ENCODE results near the gene SNPH. TPM values are rescaled to one million over a fixed set of nuclear protein-coding genes. Genes with fewer than 3 reads are reported as not detected.

Gene SNPH
- total and polyA plus RNA-seq, 2 of the 8 experiments (the other 6 are each of a cell fraction or from before 2014, with no cell fraction given) = 0.98 to 4.9 TPM

DNA sequence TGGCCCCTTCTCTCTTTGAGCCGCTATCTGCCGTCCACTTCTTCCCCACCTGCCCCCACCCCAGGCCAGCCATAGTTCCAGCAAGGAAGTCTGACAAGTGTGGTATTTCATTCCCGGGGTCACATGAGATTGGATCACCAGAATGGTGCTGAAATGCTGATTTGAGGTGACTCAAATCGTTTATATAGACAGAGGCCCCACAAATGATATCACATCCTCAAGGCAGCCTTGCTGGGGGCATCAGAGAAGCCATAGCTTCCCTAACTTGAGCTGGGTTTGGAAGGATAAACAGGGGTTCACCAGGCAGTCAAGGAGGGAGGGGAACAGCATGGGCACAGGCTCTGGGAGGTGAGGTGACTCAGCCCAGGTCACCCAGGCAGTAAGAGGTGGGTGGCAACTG lies 53.0 kb downstream of the SNPH start:
- Histone ChIP-seq H2BK12ac (ENCODE audit: low read depth, low read length) (no peak overlapping the region), H3K18ac (ENCODE audit: extremely low read depth, low read length) (no peak overlapping the region)
- POLR2A ChIA-PET (ENCODE audit: partially characterized antibody) = interaction anchor here (1.3 to 1.7 kb wide), 2 partner anchors 9 kb away, joined by 3 to 5 read pairs; partner anchors contain the start of gene SDCBP2

More for the DNA sequence above, 53.0 kb downstream of the SNPH start:
- no peak overlapping the region for H2BK20ac ChIP-seq (ENCODE audit: low read length)
- no peaks in the 10 kb centered on the region for H3K36me3 ChIP-seq (ENCODE audit: control insufficient read depth in 2 of 4, insufficient read depth in 4 of 4, low read length in 3 of 4)
- no peak overlapping the region for H3K14ac ChIP-seq (ENCODE audit: insufficient read length)
- CTCF ChIA-PET (ENCODE audit: partially characterized antibody) = interaction anchor here (0.9 to 1.3 kb wide), 2 partner anchors 10 to 16 kb away, joined by 3 to 4 read pairs; partner anchors contain the start of gene SDCBP2
- H3K9me3 ChIP-seq (ENCODE audit: insufficient read depth in 2 of 2, low read depth in 1 of 2, low read length in 1 of 2) = no peaks in the 10 kb centered on the region
- no peak overlapping the region for H2AK5ac ChIP-seq (ENCODE audit: low read depth, low read length)
- no peaks in the 10 kb centered on the region for H3K4me1 ChIP-seq (replicated peaks in 1 of 4; ENCODE audit: control insufficient read depth in 3 of 4, insufficient read depth in 4 of 4, low read length in 3 of 4)
- H2AFZ ChIP-seq (ENCODE audit: low read length) = no peak overlapping the region
- no peak overlapping the region for H4K5ac ChIP-seq (ENCODE audit: insufficient read length, low read depth, low read length)
- H3K56ac ChIP-seq (replicated peaks; ENCODE audit: insufficient read length, low read depth, low read length) = no peak overlapping the region
- H3K27me3 ChIP-seq (replicated peaks in 1 of 4; ENCODE audit: control insufficient read depth in 3 of 4, extremely low read depth in 1 of 4, insufficient read depth in 3 of 4, low read length in 3 of 4) = no peaks in the 10 kb centered on the region; a peak in 2 of 7 replicates
- H4K20me1 ChIP-seq (replicated peaks in 1 of 2; ENCODE audit: control insufficient read depth in 1 of 2, insufficient read depth in 2 of 2, low read length in 2 of 2) = peaks cover 0 to 1% of the 10 kb centered on the region in 2 experiments
- H2BK5ac ChIP-seq (ENCODE audit: low read depth, low read length) = no peak overlapping the region
- H3K79me1 ChIP-seq (ENCODE audit: low read depth, low read length) = no peaks in the 10 kb centered on the region
- no peak overlapping the region for H3K4ac ChIP-seq (replicated peaks; ENCODE audit: insufficient read length, low read depth, low read length)
- H3K9ac ChIP-seq (replicated peaks in 1 of 4; ENCODE audit: extremely low read depth in 1 of 4, low read depth in 3 of 4, low read length in 3 of 4) = no peak overlapping the region
- no peak overlapping the region for H4K8ac ChIP-seq (ENCODE audit: extremely low read depth, insufficient read depth, low read length)
- no peak overlapping the region for H4K91ac ChIP-seq (replicated peaks; ENCODE audit: insufficient read length, low read length)
- H3K27ac ChIP-seq (ENCODE audit: low read depth, low read length) = no peak overlapping the region
- H3K4me3 ChIP-seq (ENCODE audit: extremely low read depth in 1 of 4, insufficient read depth in 2 of 4, low read depth in 3 of 4, low read length in 4 of 4) = no peak overlapping the region
- no peak overlapping the region for H2BK120ac ChIP-seq (replicated peaks; ENCODE audit: low read depth, low read length)
- no peaks in the 10 kb centered on the region for H3K79me2 ChIP-seq (ENCODE audit: control insufficient read depth in 1 of 2, insufficient read depth in 2 of 2, low read length in 2 of 2)
- H2BK15ac ChIP-seq (ENCODE audit: low read length) = no peak overlapping the region
- DNase-seq (ENCODE audit: low read depth in 1 of 2, low spot score in 2 of 2) (no peak), FAIRE-seq (no peak)
- TF ChIP-seq RNF2 (IDR thresholded peaks at IDR 0.05; ENCODE audit: borderline replicate concordance, low read depth, low read length, missing control alignments, poor library complexity, severe bottlenecking) (no peak), BCL11A (IDR thresholded peaks at IDR 0.05; ENCODE audit: low read depth in 2 of 2, low read length in 2 of 2) (no peak), NANOG (IDR thresholded peaks at IDR 0.05; ENCODE audit: insufficient read depth, low read depth, low read length, poor library complexity, severe bottlenecking) (no peak), SIX5 (IDR thresholded peaks at IDR 0.05; ENCODE audit: low read depth, low read length) (no peak), CHD2 (IDR thresholded peaks at IDR 0.05; ENCODE audit: low read length) (no peak), ATF3 (IDR thresholded peaks at IDR 0.05; ENCODE audit: insufficient read depth, low read depth, low read length) (no peak), RBBP5 (IDR thresholded peaks at IDR 0.05; ENCODE audit: borderline replicate concordance, low read depth, low read length) (no peak), RXRA (IDR thresholded peaks at IDR 0.05; ENCODE audit: insufficient read depth, low read depth, low read length) (no peak), CBX5 (IDR thresholded peaks at IDR 0.05; ENCODE audit: low read depth, low read length) (no peak)
- 78% methylated on average over 4 of the region's 4 CpGs; no CpG with 5 or more reads in 1 of the 2 experiments for WGBS, 2 experiments (ENCODE audit: extremely low coverage in 1 of 2, insufficient coverage in 1 of 2, insufficient read length in 1 of 2, insufficient replicate concordance in 2 of 2, low coverage in 1 of 2, low lambda C conversion rate in 2 of 2, missing lambda C conversion rate in 1 of 2)
- H3K23me2 ChIP-seq (ENCODE audit: low read depth, low read length) = no peaks in the 10 kb centered on the region
- no peak overlapping the region for H3K23ac ChIP-seq (ENCODE audit: insufficient read length)
- H3K4me2 ChIP-seq (ENCODE audit: insufficient read depth in 1 of 2, low read depth in 2 of 2, low read length in 2 of 2) = no peak overlapping the region

Measured in H1 (cell line).